Kidney tubule cell (primary cell): Measurements from ENCODE around the gene C6orf132.

Source experiments
- DNase-seq: peaks from one replicate; pipeline ENCODE4 v3.0.0-alpha.2; 2018; ENCODE audit warnings: low spot score

C6orf132 gene

DNA sequence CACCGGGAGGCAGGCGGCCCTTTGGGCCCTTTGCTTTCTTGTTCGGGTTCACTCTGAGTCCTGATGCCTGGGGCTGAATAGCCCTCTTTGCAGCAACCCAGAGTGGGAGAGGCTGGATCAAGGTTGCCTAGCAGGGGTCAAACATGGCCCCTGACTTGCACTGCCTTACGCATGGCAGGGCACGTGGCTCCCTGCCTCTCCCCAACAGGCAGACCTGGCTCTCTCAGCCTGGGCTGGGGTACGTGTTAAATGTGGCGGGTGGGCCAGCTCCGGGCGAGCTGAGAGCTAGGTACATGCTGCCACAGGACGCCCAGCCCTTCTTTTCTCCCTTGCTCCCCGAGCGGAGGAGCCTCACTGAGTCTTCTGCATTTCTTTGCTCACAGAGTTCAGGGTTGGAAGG, 7.3 kb downstream of the C6orf132 start:
- no peak for DNase-seq

DNA sequence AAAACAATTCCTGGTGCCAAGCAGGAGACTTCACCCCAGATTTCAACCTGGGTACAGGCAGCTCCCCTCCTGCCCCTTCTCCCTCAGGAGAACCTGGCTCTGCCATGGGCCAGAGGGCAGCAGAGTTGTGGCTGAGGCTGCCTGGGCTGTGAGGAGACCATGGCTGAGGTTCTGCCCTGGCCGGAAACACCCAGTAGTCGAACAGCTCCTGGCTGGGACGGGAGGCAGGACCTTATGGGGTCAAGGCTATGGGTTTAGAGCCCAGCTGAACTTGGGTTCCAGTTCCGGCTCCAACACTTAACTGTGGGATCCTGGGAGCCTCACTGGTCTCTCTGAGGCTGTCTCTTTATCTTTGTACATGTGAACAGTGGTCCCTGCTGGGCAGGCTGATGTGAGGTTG, 8.5 kb downstream of the C6orf132 start:
- no peak for DNase-seq

DNA sequence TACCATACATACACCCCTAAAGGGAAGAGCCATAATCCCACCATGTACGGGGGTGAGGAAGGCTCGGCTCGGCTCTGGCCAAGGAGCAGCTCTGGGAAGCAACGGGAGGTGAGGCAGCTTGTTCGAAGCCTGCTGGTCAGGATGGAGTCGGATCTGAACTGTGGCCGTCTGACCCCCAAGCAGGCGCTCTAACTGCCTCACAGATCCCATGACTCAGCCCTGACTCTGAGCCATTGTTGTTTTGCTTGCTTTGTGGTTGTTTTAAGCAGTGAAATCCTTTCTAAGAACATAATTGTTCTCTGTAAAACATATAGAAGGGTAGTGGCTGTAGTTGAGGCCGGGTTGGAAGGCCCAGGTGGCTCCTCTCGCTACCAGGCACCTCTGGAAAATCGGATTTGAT, 10.9 kb downstream of the C6orf132 start:
- DNase-seq: peak; percentile 60

DNA sequence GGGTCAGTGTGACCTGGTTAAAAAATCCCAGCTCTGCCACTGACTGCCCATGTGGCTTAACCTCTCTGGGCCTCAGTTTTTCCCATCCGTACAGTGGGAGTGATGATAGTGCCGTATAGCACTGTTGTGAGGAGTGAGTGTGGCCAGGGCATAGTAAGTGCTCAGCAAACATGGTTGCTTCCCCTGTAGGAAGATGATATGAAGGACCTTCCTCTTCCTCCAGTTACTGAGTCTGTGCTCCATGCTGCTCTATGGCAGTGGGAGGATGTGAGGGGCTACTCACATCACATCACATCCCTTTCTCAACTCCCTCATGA, 13.1 kb downstream of the C6orf132 start:
- DNase-seq: no peak

DNA sequence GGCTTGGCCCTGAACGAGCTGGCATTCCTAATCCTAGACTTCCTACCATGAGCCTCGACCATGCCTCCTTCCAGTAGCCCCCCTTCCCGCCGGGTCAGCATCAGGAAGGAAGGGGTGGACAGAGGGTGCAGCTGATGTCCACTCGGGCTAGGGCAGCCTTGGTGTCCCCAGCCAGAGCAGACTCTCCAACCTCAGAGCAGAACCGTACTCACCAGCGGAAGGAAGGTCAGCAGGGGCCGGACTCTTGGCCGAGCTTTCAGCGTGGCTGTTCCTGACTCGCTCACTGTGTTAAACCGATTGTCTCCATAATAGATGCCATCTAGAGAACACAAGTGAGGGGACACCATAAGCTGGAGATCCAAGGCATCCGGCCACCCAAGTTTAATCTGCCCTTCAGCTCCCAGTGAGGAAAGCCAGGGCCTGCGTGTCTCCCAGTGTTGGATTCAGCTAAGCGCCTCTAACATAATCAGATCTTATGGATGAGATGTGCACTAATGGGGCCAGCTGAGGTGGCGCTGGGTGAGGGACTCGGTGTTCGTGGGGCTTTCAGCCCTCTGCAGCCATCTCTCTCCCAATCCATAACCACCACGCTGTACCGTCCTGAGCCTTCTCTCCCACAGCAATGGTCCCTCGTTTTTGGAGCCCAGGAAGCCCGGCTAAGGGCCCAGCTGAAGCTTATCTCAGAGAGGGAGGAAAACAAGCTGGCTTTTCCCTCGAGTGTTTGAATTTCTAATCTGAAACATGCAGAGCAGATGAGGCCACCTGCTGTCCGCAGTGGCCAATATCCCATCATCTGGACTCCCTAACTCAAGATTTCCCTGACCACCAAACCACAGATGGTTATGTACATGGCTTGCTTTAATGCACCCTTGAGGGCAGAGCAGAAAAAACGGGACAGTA, 13.7 kb downstream of the C6orf132 start:
- no peak for DNase-seq

DNA sequence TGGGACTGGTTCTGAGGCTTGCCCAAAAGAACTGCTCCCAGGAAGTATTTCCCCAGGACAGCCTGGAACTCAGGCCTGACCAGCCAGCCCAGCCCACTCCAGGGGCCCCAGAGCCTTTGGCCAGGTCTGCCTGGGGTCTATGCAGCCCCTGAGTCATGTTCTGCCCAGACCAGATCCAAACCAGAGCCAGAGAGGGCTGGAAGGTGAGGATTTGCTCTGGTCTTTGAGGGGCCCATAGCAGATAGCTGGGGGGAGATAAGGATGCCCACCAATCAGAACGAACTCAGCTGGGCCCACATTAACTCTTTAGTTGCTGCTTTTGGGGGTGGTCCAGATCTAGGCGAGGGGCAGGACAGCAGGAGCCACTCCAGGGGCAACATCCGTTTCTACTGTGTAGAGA, 16.8 kb downstream of the C6orf132 start:
- no peak for DNase-seq

DNA sequence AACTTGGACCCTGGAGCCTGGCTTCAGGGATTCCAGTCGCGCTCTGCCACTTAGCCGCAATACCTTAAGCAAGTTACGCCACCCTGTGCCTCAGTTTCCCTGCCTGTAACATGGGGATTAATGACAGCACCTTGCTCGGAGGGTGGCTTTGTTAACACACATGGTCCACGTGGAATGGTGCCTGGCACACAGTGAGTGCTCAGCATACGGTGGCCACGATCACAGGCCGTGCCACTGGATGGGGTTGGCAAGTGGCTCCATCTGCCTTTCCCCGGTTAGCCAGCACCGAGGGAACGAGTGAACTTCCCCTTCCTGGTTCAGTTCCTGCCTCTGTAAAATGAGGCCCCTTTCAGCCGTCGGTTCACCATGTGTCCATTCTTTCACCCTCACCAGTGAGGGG, 17.2 kb downstream of the C6orf132 start:
- no peak for DNase-seq

DNA sequence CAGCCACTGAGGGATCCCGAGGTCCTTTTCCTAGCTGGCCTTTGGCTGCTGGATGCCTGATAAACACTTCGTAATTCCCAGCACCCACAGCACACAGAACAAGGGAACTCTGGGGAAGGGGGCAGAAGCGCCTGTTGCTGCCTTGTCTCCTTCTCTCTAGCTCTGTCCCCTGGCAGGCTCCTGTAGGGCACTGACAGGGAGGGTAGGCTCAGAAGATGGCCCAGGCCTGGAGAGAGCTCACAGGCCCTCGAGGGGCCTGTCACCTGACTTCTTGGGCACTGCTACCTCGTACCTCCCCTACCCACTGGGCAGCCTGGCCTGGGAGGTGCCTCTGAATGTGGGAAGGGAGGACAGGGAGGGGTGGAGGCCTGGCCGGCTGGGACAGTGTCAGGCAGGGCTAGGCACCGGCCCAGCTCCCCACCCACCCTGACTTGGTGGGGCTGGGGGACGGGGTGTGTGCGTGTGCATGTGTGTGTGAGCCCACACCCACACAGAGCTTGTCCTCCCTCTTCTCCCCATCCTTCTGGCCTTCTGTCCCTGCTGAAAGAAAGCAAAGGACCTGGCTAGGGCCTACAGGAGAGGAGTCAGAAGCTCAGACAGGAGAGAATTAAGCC, 18.1 kb downstream of the C6orf132 start:
- DNase-seq: no peak

DNA sequence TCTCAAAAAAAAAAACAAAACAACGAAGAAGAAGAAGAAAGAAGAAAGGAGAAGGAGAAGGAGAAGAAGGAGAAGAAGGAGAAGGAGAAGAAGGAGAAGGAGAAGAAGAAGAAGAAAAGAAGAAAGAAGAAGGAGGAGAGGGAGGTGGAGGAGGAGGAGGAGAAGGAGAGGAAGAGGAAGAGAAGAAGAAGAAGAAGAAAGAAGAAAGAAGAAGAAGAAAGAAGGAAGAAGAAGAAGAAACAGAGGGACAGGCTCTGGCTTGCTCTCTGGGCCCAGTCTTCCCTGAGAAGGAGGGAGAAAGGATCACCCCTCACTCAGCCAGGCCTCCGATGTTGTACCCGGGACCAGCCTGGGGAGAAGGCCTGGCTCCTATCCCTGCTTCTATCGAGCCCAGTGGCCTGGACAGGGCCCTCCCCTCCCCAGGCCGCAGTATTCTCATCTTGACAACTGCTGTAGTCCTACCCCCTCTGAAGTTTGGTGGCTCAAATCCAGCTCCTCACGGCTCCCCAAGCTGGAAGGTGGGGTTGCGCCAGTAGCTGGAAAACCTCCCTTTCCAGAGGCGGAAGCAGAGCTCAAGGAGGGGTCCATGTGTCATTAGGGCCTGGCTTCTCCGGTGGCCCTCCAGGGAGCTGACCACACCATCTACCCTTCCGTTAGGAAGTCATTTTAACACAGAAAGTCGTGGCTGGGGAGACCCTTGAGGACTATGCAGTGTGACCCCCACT, 18.9 kb downstream of the C6orf132 start:
- DNase-seq: no peak

DNA sequence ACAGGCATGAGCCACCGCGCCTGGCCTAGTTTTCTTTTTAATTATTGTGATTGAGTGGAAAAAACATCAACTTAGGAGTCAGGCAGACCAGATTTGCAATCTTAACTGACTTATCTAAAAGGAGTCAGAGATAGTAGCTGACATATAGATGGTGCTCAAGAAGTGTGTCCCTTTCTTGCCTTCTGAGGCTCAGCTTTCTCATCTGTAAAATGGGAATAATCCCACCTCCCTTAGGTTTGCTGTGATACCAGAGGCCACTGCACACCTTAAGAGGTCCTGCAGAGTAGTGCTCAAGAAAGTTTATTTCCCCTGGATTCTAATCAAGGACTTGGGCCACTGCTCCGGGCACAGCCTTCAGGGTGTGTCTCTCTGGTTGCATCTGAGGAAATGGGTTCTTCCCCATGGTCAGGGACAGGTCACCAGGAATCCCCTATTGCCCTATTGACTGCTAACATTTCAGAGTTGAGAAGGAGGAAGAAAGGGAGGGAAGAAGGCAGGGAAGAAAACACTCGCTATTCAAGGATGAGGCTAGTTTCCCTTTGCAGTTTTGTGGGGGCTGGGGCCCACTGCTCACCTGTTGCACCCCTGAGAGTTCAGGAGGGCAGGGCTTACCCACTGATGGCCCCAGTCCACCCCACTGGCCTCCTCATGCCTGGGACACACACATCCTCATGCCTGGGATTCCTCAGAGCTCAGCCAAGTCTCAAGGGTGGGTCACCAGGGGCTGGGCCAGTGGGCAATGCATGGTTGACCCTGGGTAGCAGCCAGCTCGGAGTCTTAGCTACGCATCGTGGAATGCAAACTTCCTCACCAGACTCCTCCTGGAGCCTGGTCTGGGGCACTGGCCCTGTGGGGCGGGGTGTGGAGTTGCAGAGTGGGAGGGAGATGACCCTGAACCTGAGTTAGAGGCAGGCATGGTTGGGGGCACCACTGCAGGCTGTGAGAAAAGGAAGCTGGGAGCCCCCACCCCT, 21.2 kb downstream of the C6orf132 start:
- peak; percentile 97 for DNase-seq

DNA sequence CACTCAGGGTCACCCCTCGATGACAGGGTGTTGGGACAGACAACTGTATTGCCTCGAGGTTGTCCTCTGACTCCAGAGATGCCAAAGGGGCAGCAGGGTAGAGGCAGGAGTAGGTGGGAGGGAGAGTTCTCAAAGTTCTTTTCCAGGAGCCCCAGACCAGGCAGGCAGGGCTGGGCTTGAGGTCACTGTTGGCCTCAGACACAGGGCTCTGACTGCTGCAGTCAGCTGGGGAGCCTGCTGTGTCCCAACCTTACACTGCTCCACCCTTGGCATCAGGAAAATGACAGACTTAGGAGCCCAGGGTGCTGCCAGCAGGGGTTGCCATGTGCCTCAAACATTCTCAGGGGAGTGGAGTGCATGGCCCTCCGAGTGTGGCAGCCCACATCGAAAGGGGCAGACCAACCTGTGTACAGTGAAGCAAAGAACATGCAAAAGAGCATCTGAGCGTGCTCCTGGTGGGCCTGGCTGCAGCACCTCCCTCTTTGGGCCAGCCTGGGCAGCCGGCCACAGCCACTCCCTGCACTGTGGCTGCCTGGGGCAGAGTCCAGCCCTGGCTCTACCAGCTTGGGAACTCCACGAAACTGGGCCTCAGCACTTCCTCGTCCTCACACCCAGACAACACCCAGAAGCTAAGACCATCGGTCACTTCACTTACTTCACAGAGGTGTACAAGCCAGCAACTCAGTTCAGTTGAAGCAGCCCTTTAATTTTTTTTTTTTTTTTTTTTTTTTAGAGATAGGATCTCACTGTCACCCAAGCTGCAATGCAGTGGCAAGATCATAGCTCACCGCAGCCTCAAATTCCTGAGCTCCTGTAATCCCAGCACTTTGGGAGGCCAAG, 24.0 kb downstream of the C6orf132 start:
- DNase-seq: peak; percentile 79

DNA sequence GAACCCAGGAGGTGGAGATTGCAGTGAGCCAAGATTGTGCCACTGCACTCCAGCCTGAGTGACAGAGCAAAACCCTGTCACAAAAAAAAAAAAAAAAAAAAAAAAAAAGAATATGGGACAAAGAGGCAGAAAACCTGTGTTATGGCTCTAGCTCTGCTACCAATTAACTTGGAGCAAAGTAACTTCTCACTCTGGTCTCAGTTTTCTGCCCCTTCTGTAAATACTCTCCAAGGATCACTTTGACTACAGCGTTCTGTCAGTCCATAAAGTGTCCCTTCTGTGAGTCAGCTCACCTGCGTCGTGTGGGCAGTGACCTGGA, 24.6 kb downstream of the C6orf132 start:
- DNase-seq: no peak

DNA sequence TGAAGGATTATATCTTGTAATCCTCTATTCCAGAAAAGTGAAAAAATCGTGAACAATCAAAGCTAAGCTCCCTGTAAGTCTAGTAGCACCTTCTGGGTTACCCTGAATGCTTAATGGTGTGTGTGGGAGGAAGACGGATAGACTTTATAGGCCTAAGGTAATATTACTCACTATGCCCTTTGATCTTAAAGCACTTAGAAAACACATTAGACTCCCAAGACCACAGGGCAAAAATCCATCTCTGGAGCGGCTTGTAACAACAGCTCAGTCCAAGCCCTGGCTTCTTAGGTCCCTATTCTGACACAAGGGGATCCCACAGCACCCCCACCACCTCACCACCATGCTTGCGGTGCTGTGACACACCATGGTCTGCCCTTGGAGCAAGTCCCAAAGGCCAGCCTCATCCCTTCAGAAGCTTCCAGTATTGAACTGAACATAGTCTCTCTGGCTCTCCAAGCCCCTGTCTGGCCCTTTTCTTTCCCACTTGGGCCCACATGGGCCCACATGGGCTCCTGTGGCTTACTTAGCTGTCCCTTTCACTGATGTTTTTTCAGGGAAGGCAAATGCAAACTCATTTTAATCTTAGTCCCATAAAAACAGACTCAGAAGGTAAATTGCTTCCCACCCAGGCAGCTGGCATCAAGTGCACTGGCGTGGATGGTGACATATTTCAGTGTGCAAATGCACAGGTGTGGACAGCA, 28.3 kb downstream of the C6orf132 start:
- DNase-seq: peak; percentile 69

DNA sequence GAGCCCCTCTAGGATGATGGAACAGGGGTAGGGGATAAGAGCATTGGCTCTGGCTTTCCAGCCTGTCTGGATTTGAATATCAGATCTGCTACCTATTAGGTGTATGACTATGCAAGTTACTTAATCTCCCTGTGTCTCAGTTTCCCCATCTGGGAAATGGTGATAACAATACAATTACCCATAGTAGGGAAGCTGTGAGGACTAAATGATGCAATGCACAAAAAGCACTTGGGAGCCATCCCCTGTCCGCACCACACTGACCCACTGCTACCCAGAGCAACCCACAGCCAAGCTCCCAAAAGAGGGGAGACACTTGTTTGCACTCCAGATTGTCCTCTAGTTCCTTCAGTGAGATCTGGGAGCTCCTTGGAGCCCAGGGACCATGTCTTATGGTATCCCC, 30.1 kb downstream of the C6orf132 start:
- DNase-seq: no peak

DNA sequence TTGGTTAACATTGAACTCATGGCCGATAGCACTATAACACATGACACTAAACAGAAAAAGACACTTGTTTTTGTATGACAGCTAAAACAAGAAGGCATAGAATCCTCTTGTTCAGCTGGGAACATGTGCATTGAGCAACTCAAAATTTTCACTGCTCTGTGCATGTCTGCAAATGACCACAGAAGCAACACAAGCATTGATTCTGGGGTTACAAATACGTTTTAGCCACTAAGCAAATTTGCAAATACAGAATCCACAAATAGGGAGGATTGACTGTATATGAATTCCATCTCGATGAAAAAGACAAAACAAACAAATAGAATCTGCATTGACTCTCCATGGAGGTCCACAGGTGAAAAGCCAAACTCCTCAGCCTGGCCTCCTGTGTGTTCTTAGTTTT, 31.7 kb downstream of the C6orf132 start:
- no peak for DNase-seq

DNA sequence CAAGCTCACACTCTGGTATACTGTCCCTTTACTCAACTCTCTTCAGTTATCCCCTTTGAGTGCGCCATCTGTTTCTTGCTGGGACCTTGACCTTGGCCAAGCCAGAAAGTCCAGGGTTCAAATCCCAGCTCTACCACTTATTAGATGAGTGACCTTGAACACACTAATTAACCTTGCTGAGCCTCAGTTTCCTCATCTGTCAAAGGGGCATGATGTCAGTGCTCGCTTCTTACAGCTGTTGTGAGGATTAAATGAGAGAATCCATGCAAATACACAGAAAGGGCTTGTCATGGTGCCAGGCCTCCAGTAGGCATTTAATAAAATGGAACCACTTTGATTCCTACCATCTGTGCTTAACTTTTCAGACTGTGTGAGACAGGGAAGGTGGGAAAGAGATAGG, 34.3 kb downstream of the C6orf132 start:
- no peak for DNase-seq

DNA sequence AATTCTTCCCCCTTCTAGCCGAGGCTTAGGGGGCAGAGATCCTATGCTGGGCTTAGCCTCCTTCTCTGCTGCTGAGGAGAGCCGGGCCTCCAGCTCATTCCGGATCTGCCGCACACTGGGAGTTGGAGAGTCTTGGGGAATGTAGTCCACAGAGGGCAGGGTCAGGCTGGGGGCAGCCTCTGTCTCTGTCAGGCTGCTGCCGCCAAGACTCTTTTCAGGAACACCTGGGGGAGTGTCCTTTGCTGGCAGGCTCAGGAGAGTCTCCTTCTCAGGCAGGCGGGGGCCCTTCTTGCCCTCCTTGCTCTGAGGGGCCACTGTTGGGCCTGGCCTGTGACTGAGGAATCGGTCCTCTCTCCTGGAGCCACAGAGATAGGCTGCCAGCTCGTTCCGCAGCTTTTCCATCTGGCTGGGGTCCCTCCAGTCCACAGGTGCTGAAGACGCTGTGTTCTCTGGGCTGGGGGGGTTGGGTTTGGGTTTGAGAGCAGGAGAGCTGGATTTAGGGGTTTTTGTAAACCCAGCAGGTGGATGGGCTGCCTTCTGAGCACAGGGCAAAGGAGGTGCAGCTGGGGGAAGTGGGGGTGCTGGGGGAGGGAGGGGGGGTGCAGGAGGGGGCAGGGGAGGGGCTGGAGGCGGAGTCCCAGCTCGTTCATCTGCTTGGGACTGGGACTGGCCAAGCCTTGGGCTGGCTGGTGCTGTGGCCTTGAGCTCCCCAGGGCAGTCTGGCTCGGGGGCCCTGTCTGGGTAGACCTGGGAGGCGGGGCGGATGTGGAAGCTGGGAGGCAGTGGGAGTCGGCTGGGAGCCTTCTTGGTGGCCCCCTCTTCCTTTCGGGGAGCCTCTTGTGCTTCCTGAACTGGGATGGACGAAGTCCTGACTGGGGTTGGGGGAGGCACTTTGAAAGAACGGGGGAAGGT, 36.1 kb downstream of the C6orf132 start:
- no peak for DNase-seq

DNA sequence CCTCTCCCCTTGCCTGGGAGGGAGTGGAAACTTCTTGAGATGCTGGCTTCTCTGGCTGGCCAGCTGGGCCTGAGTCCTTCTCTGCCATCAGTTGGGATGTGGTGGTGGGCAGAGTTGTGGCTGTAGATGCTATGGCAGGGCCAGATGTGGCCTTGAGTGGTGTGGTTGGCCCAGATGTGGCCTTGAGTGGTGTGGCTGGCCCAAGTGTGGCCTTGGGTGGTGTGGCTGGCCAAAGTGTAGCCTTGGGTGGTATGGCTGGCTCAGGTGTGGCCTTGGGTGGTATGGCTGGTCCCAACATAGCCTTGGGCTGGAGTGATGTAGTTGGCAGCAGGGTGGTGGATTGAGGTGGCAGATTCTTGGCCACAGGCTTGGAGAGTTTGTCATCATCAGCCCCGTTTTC, 36.7 kb downstream of the C6orf132 start:
- no peak for DNase-seq

DNA sequence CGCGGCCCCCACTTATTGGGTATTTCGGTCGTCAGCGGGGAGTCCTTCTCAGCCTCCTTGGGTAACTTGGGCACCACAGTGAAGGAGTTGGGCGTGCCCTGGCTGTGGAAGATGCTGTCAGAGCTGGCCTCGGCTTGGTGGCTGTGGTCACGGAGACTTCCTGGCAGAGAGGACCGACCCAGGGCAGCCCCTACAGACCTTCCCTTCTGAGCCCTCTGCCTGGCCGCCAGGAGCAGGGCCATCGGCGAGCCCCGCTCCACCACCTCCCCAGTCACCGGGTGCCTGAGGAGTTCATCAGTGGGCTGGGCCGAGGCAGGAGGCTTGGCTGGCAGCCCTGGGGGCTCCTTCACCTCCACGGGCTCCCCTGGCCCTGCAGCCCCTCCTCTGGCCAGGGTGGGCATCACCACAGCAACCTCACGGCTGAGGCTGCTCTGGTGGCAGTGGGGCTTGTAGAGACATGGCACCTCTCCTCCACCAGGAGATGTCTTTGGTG, 37.2 kb downstream of the C6orf132 start:
- DNase-seq: no peak

DNA sequence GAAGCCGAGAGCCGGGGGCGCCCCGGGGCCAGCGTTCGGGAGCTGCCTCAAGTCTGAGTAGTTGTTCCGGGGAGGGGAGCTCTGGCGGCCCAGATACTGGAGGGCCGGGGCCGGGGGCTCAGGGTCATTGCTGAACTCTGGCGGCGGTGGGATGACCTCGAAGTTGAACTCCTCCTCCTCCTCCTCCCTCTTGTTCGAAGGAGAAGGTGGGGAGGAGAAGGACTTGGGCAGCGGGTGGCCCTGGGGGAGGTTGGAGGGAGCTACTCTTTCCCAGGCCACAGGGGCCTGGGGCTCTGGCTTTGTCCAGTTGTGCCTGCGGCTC, 37.7 kb downstream of the C6orf132 start:
- DNase-seq: no peak
